Naive thymus-derived CD4-positive, alpha-beta T cell (primary cell): ENCODE measurements around the gene DLX6. TPM values are rescaled to one million over a fixed set of nuclear protein-coding genes. Genes with fewer than 3 reads are reported as not detected.

Source experiments
- polyA plus RNA-seq, 2 donors: library from polyadenylated mRNA; unstranded; fragments of 300-500 nt; fragmentation: Illumina TruSeq; gene quantifications; one replicate each; pipeline ENCODE4 v1.2.3, GENCODE V29; 2021
- total RNA-seq, 6 experiments: library from RNA in 5 of 6; stranded (reverse) in 5 of 6; gene quantifications; 1 replicate in 5 of 6; 2 replicates in 1 of 6; pipeline ENCODE4 v1.2.3 and lab custom pipeline; 2021 to 2026

Gene DLX6
- total and polyA plus RNA-seq, 7 experiments from 2014 or later: not detected

Other genes starting within 250 kb of the DLX6 start
- not detected for gene DLX5, start 19.3 kb downstream of the DLX6 start, total RNA-seq
- gene DLX5, start 19.3 kb downstream of the DLX6 start, polyA plus RNA-seq: not detected
- 10 to 100 TPM in 3 of 5 experiments, 1 to 10 TPM in 2; 8.4 to 16.5 (median 14.3) TPM for gene SDHAF3, start 112.1 kb downstream of the DLX6 start, total RNA-seq
- 10 to 100 TPM; 42.9 to 67.8 TPM for gene SDHAF3, start 112.1 kb downstream of the DLX6 start, polyA plus RNA-seq